DND-41 (cell line): ENCODE data around the gene ANKRD12.

Experiments used
- ATAC-seq: fragments of 200-7000 bp; cut with Tn5 transposase; 3 replicates; pipeline ENCODE4 v1.9.1; 2021; ENCODE audit warnings: low read depth; ENCODE audit not compliant: insufficient read depth
- DNase-seq: peaks from one replicate; pipeline ENCODE4 v3.0.0-alpha.2; 2020
- H2AFZ ChIP-seq: 2 replicates; pipeline ENCODE4 v1.6.0; 2012; ENCODE audit warnings: low read depth, low read length
- H3K27ac ChIP-seq: 2 replicates; pipeline ENCODE4 v1.5.1; 2012; ENCODE audit warnings: low read length, inconsistent platforms
- H3K27me3 ChIP-seq: fragments of 200-600 bp; sonication (generic); 2 replicates; pipeline ENCODE4 v1.6.0; 2012; ENCODE audit warnings: low read length, mild to moderate bottlenecking, inconsistent platforms; ENCODE audit not compliant: insufficient read depth, poor library complexity
- H3K36me3 ChIP-seq: 2 replicates; pipeline ENCODE4 v1.5.1; 2012; ENCODE audit warnings: low read length, inconsistent platforms; ENCODE audit not compliant: insufficient read depth
- H3K4me1 ChIP-seq: 2 replicates; pipeline ENCODE4 v1.5.1; 2012; ENCODE audit warnings: mild to moderate bottlenecking, low read length; ENCODE audit not compliant: insufficient read depth
- H3K4me2 ChIP-seq: 2 replicates; pipeline ENCODE4 v1.6.0; 2012; ENCODE audit warnings: mild to moderate bottlenecking, moderate library complexity, low read length, inconsistent platforms; ENCODE audit not compliant: insufficient read depth
- H3K4me3 ChIP-seq, 2 experiments: fragments of 200-600 bp in 1 of 2; shearing (Covaris generic) in 1 of 2; 2 replicates each; pipeline ENCODE4 v1.5.1; 2012 to 2016; ENCODE audit warnings: inconsistent platforms in 2 of 2, low read length in 2 of 2, mild to moderate bottlenecking in 2 of 2, low read depth in 1 of 2, moderate library complexity in 1 of 2
- H3K79me2 ChIP-seq: 2 replicates; pipeline ENCODE4 v1.6.0; 2012; ENCODE audit warnings: low read length, inconsistent platforms; ENCODE audit not compliant: insufficient read depth
- H3K9ac ChIP-seq: 2 replicates; pipeline ENCODE4 v1.6.0; 2012; ENCODE audit warnings: low read depth, mild to moderate bottlenecking, inconsistent platforms, low read length, moderate library complexity
- H3K9me3 ChIP-seq: 2 replicates; pipeline ENCODE4 v1.5.1; 2012; ENCODE audit warnings: low read length, moderate library complexity, mild to moderate bottlenecking, inconsistent platforms; ENCODE audit not compliant: insufficient read depth, severe bottlenecking
- H4K20me1 ChIP-seq: 2 replicates; pipeline ENCODE4 v1.6.0; 2012; ENCODE audit warnings: low read length; ENCODE audit not compliant: insufficient read depth
- CTCF ChIP-seq: IDR thresholded peaks from 2 replicates; pipeline ENCODE4 v1.5.1; 2012; ENCODE audit warnings: borderline replicate concordance, low read length, moderate library complexity, mild to moderate bottlenecking; ENCODE audit not compliant: poor library complexity, severe bottlenecking; ENCODE audit errors: extremely low read depth
- EZH2 ChIP-seq: IDR thresholded peaks from 3 replicates; pipeline ENCODE4 v1.6.1; 2012; ENCODE audit warnings: borderline replicate concordance, low read depth, mild to moderate bottlenecking, moderate library complexity, low read length, inconsistent platforms; ENCODE audit not compliant: severe bottlenecking

ANKRD12 gene

GRCh38 chr18:9137168-9138066 is 836 bp downstream of the ANKRD12 start:
- peak overlapping the region; percentile 95 for H3K4me2 ChIP-seq
- ATAC-seq (peak; percentile 27; the same call in 2 of the 3 replicates), DNase-seq (peak; percentile 69)
- peak overlapping the region; percentile 80 for H3K9ac ChIP-seq
- H3K9me3 ChIP-seq, result no peaks in the 10 kb centered on the region
- peak overlapping the region; percentile 56 to 62; a peak in 3 of 4 replicates for H3K4me3 ChIP-seq
- H3K4me1 ChIP-seq, result peaks cover 43% of the 10 kb centered on the region
- H3K27ac ChIP-seq, result peak overlapping the region; percentile 91
- peaks cover 16% of the 10 kb centered on the region; the same call in 1 of the 2 replicates for H4K20me1 ChIP-seq
- peaks cover 16% of the 10 kb centered on the region for H3K36me3 ChIP-seq
- H3K79me2 ChIP-seq, result peaks cover 61% of the 10 kb centered on the region
- H3K27me3 ChIP-seq, result no peaks in the 10 kb centered on the region
- no peak for TF ChIP-seq CTCF
- no peak for TF ChIP-seq EZH2
- H2AFZ ChIP-seq, result peak overlapping the region; percentile 59

GRCh38 chr18:9139400-9140039 is 2.9 kb downstream of the ANKRD12 start:
- peaks cover under 1% of the 10 kb centered on the region for H3K36me3 ChIP-seq
- ATAC-seq (no peak), DNase-seq (no peak)
- H3K4me3 ChIP-seq, result no peak overlapping the region
- H3K27me3 ChIP-seq, result no peaks in the 10 kb centered on the region
- H3K27ac ChIP-seq, result no peak overlapping the region
- H2AFZ ChIP-seq, result no peak overlapping the region
- H3K79me2 ChIP-seq, result peaks cover 78% of the 10 kb centered on the region
- H3K9me3 ChIP-seq, result no peaks in the 10 kb centered on the region
- H4K20me1 ChIP-seq, result peaks cover 17% of the 10 kb centered on the region; the same call in 1 of the 2 replicates
- peak overlapping the region; percentile 95; the same call in 1 of the 2 replicates for H3K4me2 ChIP-seq
- no peak for TF ChIP-seq CTCF
- TF ChIP-seq EZH2, result no peak
- H3K9ac ChIP-seq, result no peak overlapping the region
- peaks cover 42% of the 10 kb centered on the region for H3K4me1 ChIP-seq

- H3K4me2 ChIP-seq, result peak overlapping the region; percentile 95; the same call in 1 of the 2 replicates
- no peak overlapping the region for H3K4me3 ChIP-seq
- ATAC-seq, result no peak
- DNase-seq, result no peak
- H3K4me1 ChIP-seq, result peaks cover 34% of the 10 kb centered on the region
- H3K9me3 ChIP-seq, result no peaks in the 10 kb centered on the region
- no peaks in the 10 kb centered on the region; the same call in 1 of the 2 replicates for H3K36me3 ChIP-seq
- H3K27ac ChIP-seq, result no peak overlapping the region
- H4K20me1 ChIP-seq, result peaks cover 23% of the 10 kb centered on the region; the same call in 1 of the 2 replicates
- no peak overlapping the region for H2AFZ ChIP-seq
- H3K9ac ChIP-seq, result no peak overlapping the region
- no peaks in the 10 kb centered on the region for H3K27me3 ChIP-seq
- peaks cover 86% of the 10 kb centered on the region for H3K79me2 ChIP-seq
- TF ChIP-seq EZH2 (no peak), CTCF (no peak)
Measured at GRCh38 chr18:9140381-9140780, 3.8 kb downstream of the ANKRD12 start.
